IMR-90 (cell line): Measurements from ENCODE around the gene TRPM3. TPM values are rescaled to one million over a fixed set of nuclear protein-coding genes. Genes with fewer than 3 reads are reported as not detected.
A peak's percentile ranks its signal among the peaks of the same experiment; 100 is the strongest.

Source experiments
- ATAC-seq: fragments of 200-7000 bp; cut with Tn5 transposase; 2 replicates; pipeline ENCODE4 v1.9.1; 2020; ENCODE audit warnings: low read depth, mild to moderate bottlenecking, moderate library complexity
- BruUV-seq: library from RNA; stranded (reverse); fragments of 400-500 nt; replicated peaks from 2 replicates; lab custom pipeline; 2021; lab: Mats Ljungman, UMichigan
- CTCF ChIA-PET: fragments of 300-600 bp; formaldehyde crosslinking; extraction: SDS; loops from one replicate; lab custom pipeline; 2021; ENCODE audit warnings: antibody characterized with exemption; lab: Yijun Ruan, JAX
- POLR2A ChIA-PET: fragments of 300-600 bp; sonication (Branson Sonifier 250); formaldehyde crosslinking; loops from one replicate; lab custom pipeline; 2022; ENCODE audit warnings: antibody characterized with exemption; ENCODE audit not compliant: unreplicated experiment; lab: Charles Lee
- DNase-seq: peaks from one replicate; pipeline ENCODE4 v3.0.0; 2013
- H2AFZ ChIP-seq: replicated peaks from 2 replicates; pipeline ENCODE3; 2013; ENCODE audit warnings: low read length, mild to moderate bottlenecking; ENCODE audit not compliant: poor library complexity
- H2AK5ac ChIP-seq: 2 replicates; pipeline ENCODE4 v1.6.1; 2013; ENCODE audit warnings: low read depth, low read length, inconsistent platforms
- H2AK9ac ChIP-seq: replicated peaks from 2 replicates; pipeline ENCODE3; 2013; ENCODE audit warnings: mild to moderate bottlenecking, low read depth, low read length, moderate library complexity; ENCODE audit not compliant: poor library complexity
- H2BK120ac ChIP-seq: 2 replicates; pipeline ENCODE4 v1.6.1; 2013; ENCODE audit warnings: low read depth, low read length, inconsistent platforms
- H2BK15ac ChIP-seq: 3 replicates; pipeline ENCODE4 v1.6.1; 2013; ENCODE audit warnings: low read depth, low read length, inconsistent platforms
- H2BK20ac ChIP-seq: 2 replicates; pipeline ENCODE4 v1.6.1; 2013; ENCODE audit warnings: low read depth, mild to moderate bottlenecking, inconsistent platforms, low read length, moderate library complexity
- H2BK5ac ChIP-seq: 2 replicates; pipeline ENCODE4 v1.6.1; 2013; ENCODE audit warnings: mild to moderate bottlenecking, low read depth, low read length, inconsistent platforms; ENCODE audit not compliant: poor library complexity, severe bottlenecking
- H3K14ac ChIP-seq: replicated peaks from 2 replicates; pipeline ENCODE4 v1.6.1; 2013; ENCODE audit warnings: low read depth, low read length, inconsistent platforms
- H3K18ac ChIP-seq: 2 replicates; pipeline ENCODE4 v1.6.1; 2013; ENCODE audit warnings: low read depth, low read length, control low read depth
- H3K23ac ChIP-seq: 2 replicates; pipeline ENCODE4 v1.6.1; 2013; ENCODE audit warnings: low read depth, low read length, inconsistent platforms
- H3K27ac ChIP-seq: 2 replicates; pipeline ENCODE4 v1.5.1; 2013; ENCODE audit warnings: mild to moderate bottlenecking, control low read depth, low read length; ENCODE audit not compliant: insufficient read depth
- H3K27me3 ChIP-seq: 2 replicates; pipeline ENCODE4 v1.6.1; 2013; ENCODE audit warnings: low read length; ENCODE audit not compliant: control insufficient read depth, insufficient read depth
- H3K36me3 ChIP-seq: 2 replicates; pipeline ENCODE4 v1.6.1; 2013; ENCODE audit warnings: low read length, mixed read lengths; ENCODE audit not compliant: control insufficient read depth, insufficient read depth
- H3K4ac ChIP-seq: 2 replicates; pipeline ENCODE4 v1.6.1; 2013; ENCODE audit warnings: low read depth, low read length, inconsistent platforms
- H3K4me1 ChIP-seq: 2 replicates; pipeline ENCODE4 v1.6.1; 2013; ENCODE audit warnings: low read length, mixed read lengths; ENCODE audit not compliant: control insufficient read depth, insufficient read depth
- H3K4me2 ChIP-seq: 2 replicates; pipeline ENCODE4 v1.6.1; 2013; ENCODE audit warnings: low read depth, mild to moderate bottlenecking, control low read depth, low read length, moderate library complexity
- H3K4me3 ChIP-seq: 2 replicates; pipeline ENCODE4 v1.5.1; 2013; ENCODE audit warnings: low read depth, mild to moderate bottlenecking, control low read depth, low read length, moderate library complexity; ENCODE audit not compliant: insufficient read depth
- H3K56ac ChIP-seq: 2 replicates; pipeline ENCODE4 v1.6.1; 2013; ENCODE audit warnings: low read length, inconsistent platforms; ENCODE audit not compliant: insufficient read depth; ENCODE audit errors: extremely low read depth
- H3K79me1 ChIP-seq, 2 experiments: 2 replicates each; pipeline ENCODE4 v1.6.1; 2013; ENCODE audit warnings: low read length in 2 of 2, inconsistent platforms in 1 of 2, low read depth in 1 of 2
- H3K9ac ChIP-seq: 2 replicates; pipeline ENCODE4 v1.6.1; 2013; ENCODE audit warnings: low read depth, low read length, control low read depth
- H3K9me1 ChIP-seq: 2 replicates; pipeline ENCODE4 v1.6.1; 2013; ENCODE audit warnings: low read length, inconsistent platforms; ENCODE audit not compliant: insufficient read depth
- H3K9me3 ChIP-seq: 2 replicates; pipeline ENCODE4 v1.6.1; 2013; ENCODE audit warnings: low read length; ENCODE audit not compliant: control insufficient read depth, insufficient read depth
- H4K20me1 ChIP-seq: 2 replicates; pipeline ENCODE4 v1.6.1; 2013; ENCODE audit warnings: low read length, inconsistent platforms; ENCODE audit not compliant: insufficient read depth
- H4K5ac ChIP-seq: 2 replicates; pipeline ENCODE4 v1.6.1; 2013; ENCODE audit warnings: mild to moderate bottlenecking, low read depth, low read length, control low read depth
- H4K8ac ChIP-seq, 2 experiments: 2 replicates each; pipeline ENCODE4 v1.6.1; 2013; ENCODE audit warnings: low read depth in 2 of 2, low read length in 2 of 2, control low read depth in 1 of 2, inconsistent platforms in 1 of 2
- H4K91ac ChIP-seq: 2 replicates; pipeline ENCODE4 v1.6.1; 2013; ENCODE audit warnings: low read depth, low read length, inconsistent platforms; ENCODE audit not compliant: insufficient read depth
- BHLHE40 ChIP-seq: fragments of 150-350 bp; IDR thresholded peaks from 2 replicates; pipeline ENCODE4 v1.6.1; 2016; ENCODE audit warnings: mild to moderate bottlenecking, low read depth, low read length
- CEBPB ChIP-seq: IDR thresholded peaks from 2 replicates; pipeline ENCODE4 v1.6.1; 2012; ENCODE audit warnings: low read depth, low read length, improper control_type of control experiment
- CHD1 ChIP-seq: IDR thresholded peaks from 2 replicates; pipeline ENCODE4 v1.6.1; 2012; ENCODE audit warnings: low read depth, low read length, improper control_type of control experiment
- ELK1 ChIP-seq: fragments of 150-350 bp; IDR thresholded peaks from 2 replicates; pipeline ENCODE4 v1.6.1; 2016; ENCODE audit warnings: low read depth, mild to moderate bottlenecking, low read length, moderate library complexity, borderline replicate concordance
- FOS ChIP-seq: fragments of 150-350 bp; IDR thresholded peaks from 2 replicates; pipeline ENCODE4 v1.6.1; 2016; ENCODE audit warnings: low read depth, low read length
- MAFK ChIP-seq: IDR thresholded peaks from 2 replicates; pipeline ENCODE4 v1.6.1; 2012; ENCODE audit warnings: low read depth, low read length, improper control_type of control experiment
- MAZ ChIP-seq: IDR thresholded peaks from 2 replicates; pipeline ENCODE4 v1.6.1; 2012; ENCODE audit warnings: low read depth, mild to moderate bottlenecking, low read length, improper control_type of control experiment, moderate library complexity, borderline replicate concordance
- MXI1 ChIP-seq: IDR thresholded peaks from 2 replicates; pipeline ENCODE4 v1.6.1; 2012; ENCODE audit warnings: low read depth, mild to moderate bottlenecking, low read length, moderate library complexity, borderline replicate concordance
- NFE2L2 ChIP-seq: fragments of 150-350 bp; IDR thresholded peaks from 2 replicates; pipeline ENCODE4 v1.6.1; 2016; ENCODE audit warnings: low read depth, mild to moderate bottlenecking, low read length
- POLR2A ChIP-seq: IDR thresholded peaks from 2 replicates; pipeline ENCODE4 v1.6.1; 2012; ENCODE audit warnings: mild to moderate bottlenecking, low read depth, low read length
- RAD21 ChIP-seq: IDR thresholded peaks from 2 replicates; pipeline ENCODE4 v1.6.1; 2012; ENCODE audit warnings: low read length, improper control_type of control experiment
- RCOR1 ChIP-seq: IDR thresholded peaks from 2 replicates; pipeline ENCODE4 v1.6.1; 2012; ENCODE audit warnings: mild to moderate bottlenecking, low read length, improper control_type of control experiment; ENCODE audit not compliant: insufficient replicate concordance
- RFX5 ChIP-seq: IDR thresholded peaks from 2 replicates; pipeline ENCODE4 v1.8.0; 2012; ENCODE audit warnings: low read depth, mild to moderate bottlenecking, low read length, moderate library complexity
- SMC3 ChIP-seq: fragments of 150-350 bp; IDR thresholded peaks from 2 replicates; pipeline ENCODE4 v1.6.1; 2016; ENCODE audit warnings: low read depth, mild to moderate bottlenecking, antibody characterized with exemption, low read length, moderate library complexity
- WGBS, 2 experiments: methylation state at CpG; one replicate each; pipeline versions ENCODE4 v1.1.5 to v1.1.7; 2013; ENCODE audit warnings: missing lambda C conversion rate in 2 of 2; ENCODE audit not compliant: insufficient read length in 1 of 2; ENCODE audit errors: extremely low coverage in 2 of 2; 5-methylcytosine and 5-hydroxymethylcytosine counted together
- dilution Hi-C: fragments of 300-500 bp; cut with HindIII; formaldehyde crosslinking; loops from one replicate; pipeline ENCODE4 v1.14.3; 2018; ENCODE audit warnings: low sequenced_read_pairs; ENCODE audit not compliant: unreplicated experiment
- in situ Hi-C: fragments of 300-500 bp; cut with MboI; formaldehyde crosslinking; loops from 3 replicates; pipeline ENCODE4 v1.14.3; 2019; ENCODE audit warnings: low sequenced_read_pairs, inconsistent platforms, mixed read lengths
- intact Hi-C: fragments of 100-400 bp; cut with micrococcal nuclease; formaldehyde crosslinking; loops from 2 replicates; pipeline ENCODE4 v1.10.0; 2022
- polyA plus RNA-seq, 3 experiments: library from polyadenylated mRNA; depleted of rRNA; stranded (reverse); fragments of >200 nt; gene quantifications; 2 replicates each; pipeline ENCODE4 v1.2.3, GENCODE V29; 2012; ENCODE audit warnings: low replicate concordance in 1 of 3
- total RNA-seq: library from RNA; depleted of rRNA; stranded (reverse); fragments of >200 nt; gene quantifications from 2 replicates; pipeline ENCODE4 v1.2.3, GENCODE V29; 2012
- TF ChIP-seq, protein P1 (sequence below): fragments of 150-350 bp; IDR thresholded peaks from 2 replicates; pipeline ENCODE4 v1.6.1; 2017; ENCODE audit warnings: mild to moderate bottlenecking, antibody characterized with exemption, low read length, low read depth
- TF ChIP-seq, protein P2 (sequence below): conservative IDR thresholded peaks from 2 replicates; pipeline ENCODE4 v1.5.1; 2012; ENCODE audit warnings: mild to moderate bottlenecking, low read depth, low read length, improper control_type of control experiment

TRPM3 gene
- total and polyA plus RNA-seq, 2 of the 4 experiments (the other 2 are of a cell fraction): not detected

- intact Hi-C loops: loop anchor here (5.0 kb wide), 1 partner anchor 144 kb away; no protein-coding TSS in a partner anchor
- H3K27me3 ChIP-seq: no peaks in the 10 kb centered on the region
Measured at GRCh38 chr9:70486127-70486526, 635.3 kb downstream of the TRPM3 start.

More at GRCh38 chr9:70486127-70486526, 635.3 kb downstream of the TRPM3 start:
- ATAC-seq (no peak), DNase-seq (no peak)
- no peak overlapping the region for H3K23ac ChIP-seq
- H2BK15ac ChIP-seq: 0 out of 3 replicates have a peak overlapping the region, but pooled peaks have one; percentile 45
- no peak overlapping the region for H3K56ac ChIP-seq
- H3K36me3 ChIP-seq: no peaks in the 10 kb centered on the region
- H3K79me1 ChIP-seq: no peaks in the 10 kb centered on the region
- in situ Hi-C loops (loop anchor here (10.0 kb wide), 1 partner anchor 141 kb away; no protein-coding TSS in a partner anchor), dilution Hi-C loops (no loop called here)
- peak overlapping the region; percentile 19; the same call in 1 of the 2 replicates for H2BK120ac ChIP-seq
- TF ChIP-seq RAD21: no peak
- no peak for TF ChIP-seq MXI1
- TF ChIP-seq RCOR1: no peak
- TF ChIP-seq CEBPB: no peak
- no peak for TF ChIP-seq BHLHE40
- TF ChIP-seq SMC3: no peak
- TF ChIP-seq RFX5: no peak
- no peak for TF ChIP-seq MAZ
- no peak for TF ChIP-seq POLR2A
- no peak for TF ChIP-seq NFE2L2
- no peak for TF ChIP-seq CHD1
- TF ChIP-seq ELK1: no peak
- TF ChIP-seq FOS: no peak
- TF ChIP-seq, protein P1, sequence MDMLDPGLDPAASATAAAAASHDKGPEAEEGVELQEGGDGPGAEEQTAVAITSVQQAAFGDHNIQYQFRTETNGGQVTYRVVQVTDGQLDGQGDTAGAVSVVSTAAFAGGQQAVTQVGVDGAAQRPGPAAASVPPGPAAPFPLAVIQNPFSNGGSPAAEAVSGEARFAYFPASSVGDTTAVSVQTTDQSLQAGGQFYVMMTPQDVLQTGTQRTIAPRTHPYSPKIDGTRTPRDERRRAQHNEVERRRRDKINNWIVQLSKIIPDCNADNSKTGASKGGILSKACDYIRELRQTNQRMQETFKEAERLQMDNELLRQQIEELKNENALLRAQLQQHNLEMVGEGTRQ: no peak
- TF ChIP-seq MAFK: no peak
- TF ChIP-seq, protein P2, sequence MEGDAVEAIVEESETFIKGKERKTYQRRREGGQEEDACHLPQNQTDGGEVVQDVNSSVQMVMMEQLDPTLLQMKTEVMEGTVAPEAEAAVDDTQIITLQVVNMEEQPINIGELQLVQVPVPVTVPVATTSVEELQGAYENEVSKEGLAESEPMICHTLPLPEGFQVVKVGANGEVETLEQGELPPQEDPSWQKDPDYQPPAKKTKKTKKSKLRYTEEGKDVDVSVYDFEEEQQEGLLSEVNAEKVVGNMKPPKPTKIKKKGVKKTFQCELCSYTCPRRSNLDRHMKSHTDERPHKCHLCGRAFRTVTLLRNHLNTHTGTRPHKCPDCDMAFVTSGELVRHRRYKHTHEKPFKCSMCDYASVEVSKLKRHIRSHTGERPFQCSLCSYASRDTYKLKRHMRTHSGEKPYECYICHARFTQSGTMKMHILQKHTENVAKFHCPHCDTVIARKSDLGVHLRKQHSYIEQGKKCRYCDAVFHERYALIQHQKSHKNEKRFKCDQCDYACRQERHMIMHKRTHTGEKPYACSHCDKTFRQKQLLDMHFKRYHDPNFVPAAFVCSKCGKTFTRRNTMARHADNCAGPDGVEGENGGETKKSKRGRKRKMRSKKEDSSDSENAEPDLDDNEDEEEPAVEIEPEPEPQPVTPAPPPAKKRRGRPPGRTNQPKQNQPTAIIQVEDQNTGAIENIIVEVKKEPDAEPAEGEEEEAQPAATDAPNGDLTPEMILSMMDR: no peak
- H3K14ac ChIP-seq: no peak overlapping the region
- ChIA-PET POLR2A (no interaction called here), CTCF (interaction anchor here (3.5 kb wide), 1 partner anchor 116 kb away, joined by 11 read pairs; no protein-coding TSS in a partner anchor)
- 71% methylated on average over 1 of the region's 3 CpGs; no CpG with 5 or more reads in 1 of the 2 experiments for WGBS, 2 experiments
- 0 out of 2 replicates have a peak overlapping the region, but pooled peaks have one; percentile 67 for H2BK20ac ChIP-seq
- H2AK5ac ChIP-seq: peak overlapping the region; percentile 7; the same call in 1 of the 2 replicates
- no peak overlapping the region for H4K91ac ChIP-seq
- no peak overlapping the region for H2BK5ac ChIP-seq
- peak overlapping the region; percentile 43; the same call in 1 of the 2 replicates for H3K4ac ChIP-seq
- BruUV-seq: no TSS peak
- no peak overlapping the region for H4K5ac ChIP-seq
- no peak overlapping the region for H2AFZ ChIP-seq
- H3K4me3 ChIP-seq: no peak overlapping the region
- no peak overlapping the region for H3K4me2 ChIP-seq
- H3K9me3 ChIP-seq: no peaks in the 10 kb centered on the region
- H4K20me1 ChIP-seq: no peaks in the 10 kb centered on the region
- no peak overlapping the region for H3K27ac ChIP-seq
- H3K18ac ChIP-seq: no peak overlapping the region; the same call in 1 of the 2 replicates
- H4K8ac ChIP-seq: peak overlapping the region in 1 of 2 experiments; percentile 31; a peak in 1 of 4 replicates
- no peak overlapping the region for H2AK9ac ChIP-seq
- H3K9ac ChIP-seq: no peak overlapping the region
- H3K4me1 ChIP-seq: peaks cover 9% of the 10 kb centered on the region
- H3K9me1 ChIP-seq: peaks cover 6% of the 10 kb centered on the region
